DMS79 (cell line): ENCODE results near the gene PDLIM1.

Source experiments
- DNase-seq: peaks from one replicate; lab custom pipeline; 2025; lab: John Stamatoyannopoulos, UW

PDLIM1 gene, protein sequence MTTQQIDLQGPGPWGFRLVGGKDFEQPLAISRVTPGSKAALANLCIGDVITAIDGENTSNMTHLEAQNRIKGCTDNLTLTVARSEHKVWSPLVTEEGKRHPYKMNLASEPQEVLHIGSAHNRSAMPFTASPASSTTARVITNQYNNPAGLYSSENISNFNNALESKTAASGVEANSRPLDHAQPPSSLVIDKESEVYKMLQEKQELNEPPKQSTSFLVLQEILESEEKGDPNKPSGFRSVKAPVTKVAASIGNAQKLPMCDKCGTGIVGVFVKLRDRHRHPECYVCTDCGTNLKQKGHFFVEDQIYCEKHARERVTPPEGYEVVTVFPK

DNA sequence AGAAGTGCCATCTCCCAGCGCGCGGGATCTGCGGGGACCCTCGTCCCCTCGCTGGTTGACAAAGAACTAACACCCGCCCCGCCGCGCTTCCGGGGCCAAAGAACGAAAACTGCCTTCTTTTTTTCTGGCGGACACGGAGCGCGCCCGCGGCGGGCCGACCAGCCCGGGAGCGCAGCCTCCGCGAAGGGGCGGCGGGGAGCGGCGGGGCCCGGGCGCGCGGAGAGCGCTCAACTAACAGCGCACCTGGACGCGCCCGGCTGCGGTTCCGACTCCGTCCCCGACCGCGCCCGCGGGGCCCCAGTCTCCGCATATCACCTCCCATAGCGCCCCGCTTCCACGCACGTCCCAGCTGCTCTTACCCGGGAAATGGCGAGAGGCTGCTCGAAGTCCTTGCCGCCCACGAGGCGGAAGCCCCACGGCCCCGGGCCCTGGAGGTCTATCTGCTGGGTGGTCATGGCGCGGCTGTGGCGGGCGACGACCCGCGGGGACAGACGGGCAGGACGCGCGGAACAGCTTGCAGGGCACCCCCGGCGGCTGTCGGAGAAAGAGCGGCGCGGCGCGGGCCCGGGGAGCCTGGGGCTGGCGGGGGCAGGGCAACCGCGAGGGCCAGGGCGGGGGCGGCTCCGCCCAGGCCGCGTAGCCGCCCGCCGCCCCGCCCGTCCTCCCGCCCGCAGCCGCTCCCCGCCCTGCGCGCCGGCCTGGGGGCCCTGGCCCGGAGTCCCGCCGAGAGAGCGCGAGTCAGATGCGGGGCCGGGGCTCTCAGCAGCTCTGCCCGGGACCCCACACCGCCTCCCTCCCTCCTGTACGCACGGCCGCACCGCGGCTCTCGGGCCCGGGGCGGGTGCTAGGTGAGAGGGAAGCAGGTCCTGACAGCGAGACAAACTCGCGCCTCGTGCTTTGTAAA lies at the start of gene PDLIM1:
PDLIM1 (minus strand) TSS at position 543 of the 904 bp plus-strand sequence; CDS start at position 455, 88 bp downstream.
- no peak for DNase-seq

DNA sequence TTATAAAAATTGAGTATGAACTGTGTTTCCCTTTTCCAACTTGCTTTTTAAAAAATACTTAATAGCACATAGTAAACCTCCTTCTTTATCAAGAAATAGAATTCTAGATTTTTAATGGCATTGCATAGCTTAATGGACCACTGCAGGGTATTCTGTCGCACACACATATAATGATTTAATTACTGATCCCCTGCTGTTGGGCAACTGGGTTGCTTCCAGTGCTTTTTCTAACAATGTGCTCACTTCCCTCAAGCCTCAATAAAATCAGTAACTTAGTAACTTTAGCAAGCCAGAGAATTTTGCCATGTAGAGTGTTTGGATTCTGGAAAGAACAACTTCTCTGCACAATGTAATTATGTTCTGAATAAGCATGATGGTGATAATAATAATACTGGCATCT lies 49.1 kb upstream of the PDLIM1 start:
- DNase-seq, result no peak

DNA sequence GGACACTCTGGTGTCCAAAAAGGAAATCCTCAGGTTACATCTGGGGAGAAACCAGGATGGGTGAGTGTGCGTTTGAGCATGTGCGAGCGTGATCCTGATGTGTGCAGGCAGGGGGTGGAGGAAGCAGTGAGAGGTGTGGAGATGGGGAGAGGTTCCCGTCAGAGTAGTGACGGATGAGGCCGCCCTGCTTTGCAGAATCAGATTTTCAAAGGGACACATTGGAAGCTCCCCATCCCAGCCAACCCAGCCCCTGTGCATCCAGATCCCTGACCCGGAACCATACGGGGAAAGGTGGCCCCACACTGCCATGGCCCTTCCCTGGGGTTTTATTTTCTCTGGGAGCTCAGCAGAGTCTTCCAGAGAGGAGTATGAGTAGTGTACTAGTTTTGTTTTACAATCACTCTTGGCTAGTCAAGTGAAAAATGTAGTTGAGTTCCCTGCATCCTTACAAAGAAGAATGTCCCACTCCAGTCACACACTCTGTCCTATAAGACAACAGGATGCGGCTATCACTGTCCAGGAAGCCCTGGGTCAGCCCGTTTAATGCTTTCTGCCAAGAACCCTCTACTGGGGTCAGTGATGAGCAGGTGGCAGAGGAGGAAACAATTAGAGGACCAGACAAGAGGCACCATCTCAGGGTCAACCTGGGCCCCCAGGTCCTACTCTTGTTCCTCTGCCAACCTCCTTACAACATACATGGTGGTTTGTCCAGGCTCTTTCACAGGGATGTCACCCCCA lies 46.8 kb upstream of the PDLIM1 start:
- DNase-seq, result no peak

DNA sequence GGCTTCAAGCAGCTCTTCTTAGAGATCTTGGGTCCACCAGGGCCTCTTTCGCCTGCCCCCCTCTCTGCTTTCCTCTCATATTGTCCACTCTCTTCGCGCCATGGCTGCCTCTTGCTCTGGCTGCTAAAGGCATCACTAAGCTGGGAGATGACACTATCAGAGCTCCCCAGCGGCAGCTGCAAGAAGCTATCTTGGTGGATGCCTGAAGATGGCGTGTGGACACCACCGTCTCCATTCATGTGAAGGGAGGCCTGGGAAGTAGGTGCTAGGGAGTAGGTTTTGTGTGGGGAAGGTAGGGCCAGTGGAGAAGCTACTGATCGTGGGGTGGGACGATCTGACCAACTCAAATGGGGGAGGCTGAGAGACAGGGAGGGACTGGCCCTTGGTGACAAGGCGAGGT lies 45.9 kb upstream of the PDLIM1 start:
- DNase-seq, result no peak

- DNase-seq, result no peak
Observed at GRCh38 chr10:95335933-95336699, 45.3 kb upstream of the PDLIM1 start.

- DNase-seq, result no peak
Observed at GRCh38 chr10:95334805-95335144, 44.0 kb upstream of the PDLIM1 start.

DNA sequence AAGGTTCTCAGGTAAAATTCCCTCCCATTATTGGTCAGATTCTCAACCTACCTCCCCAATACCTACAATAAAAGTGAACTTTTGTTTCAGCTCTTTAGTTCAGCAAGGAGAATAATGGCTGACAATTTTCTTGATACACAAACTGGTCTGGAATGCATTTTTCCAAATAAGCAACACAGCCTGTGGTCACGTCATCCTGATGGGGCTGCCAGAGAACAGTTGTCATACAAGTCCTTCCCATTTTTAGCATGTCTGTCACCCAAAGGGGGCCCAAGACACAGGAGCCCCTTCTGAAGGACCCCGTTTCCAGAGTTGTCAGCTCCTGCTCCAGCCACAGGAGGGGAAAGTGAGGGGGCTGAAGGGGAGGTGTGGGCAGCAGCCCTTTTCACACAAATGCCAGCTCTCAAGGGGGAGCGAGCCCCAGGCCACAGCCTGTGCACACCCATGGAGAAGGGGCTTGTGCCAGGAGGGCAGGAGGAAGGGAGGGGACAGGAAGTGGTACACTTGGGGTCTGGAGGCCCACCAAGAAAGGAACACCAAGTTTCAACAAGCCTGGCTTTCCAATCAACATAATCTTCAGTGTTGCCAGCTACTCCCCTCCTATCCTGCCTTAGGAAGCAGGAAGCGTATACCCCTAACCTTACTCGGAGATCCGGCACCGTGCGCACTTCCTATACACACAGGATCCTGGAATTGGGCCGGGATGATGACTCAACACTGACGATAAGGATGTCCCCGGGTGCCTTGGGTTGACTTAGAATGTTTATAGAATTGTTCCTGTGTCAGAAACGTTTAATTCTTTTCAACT lies 43.4 kb upstream of the PDLIM1 start:
- DNase-seq, result no peak

DNA sequence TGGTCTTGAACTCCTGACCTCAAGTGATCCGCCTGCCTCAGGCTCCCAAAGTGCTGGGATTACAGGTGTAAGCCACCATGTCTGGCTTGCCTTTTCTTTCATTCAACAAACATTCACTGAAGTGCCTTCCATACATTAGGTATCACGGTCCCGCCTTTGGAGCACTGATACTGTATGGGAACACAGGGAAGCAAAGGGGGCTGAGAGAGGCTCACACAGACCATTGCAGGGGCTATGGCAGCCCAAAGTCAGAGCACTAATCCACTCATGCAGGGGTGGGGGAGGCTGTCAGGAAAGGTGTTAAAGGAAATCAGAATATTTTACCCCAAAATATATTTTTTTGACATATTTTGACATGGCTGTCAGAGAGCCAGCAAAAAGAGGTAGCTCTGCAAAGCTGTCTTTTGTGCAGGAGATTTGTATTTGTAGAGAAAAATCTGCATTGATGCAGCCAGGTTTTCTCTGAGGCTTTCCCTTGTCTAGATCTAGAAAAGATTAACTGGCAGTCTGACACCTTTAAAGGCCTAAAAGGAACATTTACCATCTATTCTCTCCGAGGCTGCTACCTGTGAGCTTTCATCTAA lies 42.0 kb upstream of the PDLIM1 start:
- DNase-seq, result no peak

GRCh38 chr10:95331596-95332130 lies 40.9 kb upstream of the PDLIM1 start:
- DNase-seq, result no peak

- no peak for DNase-seq
Observed at GRCh38 chr10:95330966-95331453, 40.2 kb upstream of the PDLIM1 start.

DNA sequence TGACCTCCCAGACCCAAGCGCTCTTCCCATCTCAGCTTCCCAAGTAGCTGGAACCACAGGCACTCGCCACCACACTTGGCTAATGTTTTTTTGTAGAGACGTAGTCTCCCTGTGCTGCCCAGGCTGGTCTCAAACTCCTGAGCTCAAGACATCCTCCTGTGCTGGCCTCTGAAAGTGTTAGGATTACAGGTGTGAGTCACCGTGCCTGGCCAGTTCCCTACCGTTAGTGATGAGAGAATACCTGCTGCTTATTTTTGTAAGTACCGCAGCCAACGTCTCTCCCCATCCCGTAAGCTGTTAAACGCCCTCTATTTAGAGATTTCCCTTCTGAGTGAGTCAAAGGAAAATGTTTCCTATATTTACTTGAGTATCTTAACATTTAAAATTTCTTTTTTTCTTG lies 38.5 kb upstream of the PDLIM1 start:
- no peak for DNase-seq

GRCh38 chr10:95328013-95328412 lies 37.2 kb upstream of the PDLIM1 start:
- no peak for DNase-seq

DNA sequence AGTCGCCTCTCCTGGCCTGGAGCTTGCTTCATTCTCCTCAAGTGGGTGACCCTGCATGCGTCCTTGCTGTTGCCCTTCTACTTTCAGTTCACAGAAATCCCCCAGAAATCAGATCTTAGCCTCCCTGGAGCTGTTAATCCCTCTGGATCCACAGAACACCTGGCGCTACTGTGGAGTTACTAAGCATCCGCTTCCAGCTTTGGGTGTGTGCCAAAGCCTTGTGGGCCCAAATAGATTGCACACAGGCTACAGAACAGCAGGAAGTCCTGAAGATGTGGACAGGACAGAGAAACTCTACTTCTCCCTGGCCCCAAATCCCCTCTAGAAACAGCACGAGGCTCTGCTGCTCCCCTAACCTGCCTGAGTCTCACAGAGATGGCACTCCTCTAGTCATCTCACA lies 36.6 kb upstream of the PDLIM1 start:
- peak; percentile 64 for DNase-seq

GRCh38 chr10:95326396-95326795 lies 35.6 kb upstream of the PDLIM1 start:
- no peak for DNase-seq

- no peak for DNase-seq
Observed at GRCh38 chr10:95325863-95326262, 35.1 kb upstream of the PDLIM1 start.

- no peak for DNase-seq
Observed at GRCh38 chr10:95324436-95325268, 33.8 kb upstream of the PDLIM1 start.

DNA sequence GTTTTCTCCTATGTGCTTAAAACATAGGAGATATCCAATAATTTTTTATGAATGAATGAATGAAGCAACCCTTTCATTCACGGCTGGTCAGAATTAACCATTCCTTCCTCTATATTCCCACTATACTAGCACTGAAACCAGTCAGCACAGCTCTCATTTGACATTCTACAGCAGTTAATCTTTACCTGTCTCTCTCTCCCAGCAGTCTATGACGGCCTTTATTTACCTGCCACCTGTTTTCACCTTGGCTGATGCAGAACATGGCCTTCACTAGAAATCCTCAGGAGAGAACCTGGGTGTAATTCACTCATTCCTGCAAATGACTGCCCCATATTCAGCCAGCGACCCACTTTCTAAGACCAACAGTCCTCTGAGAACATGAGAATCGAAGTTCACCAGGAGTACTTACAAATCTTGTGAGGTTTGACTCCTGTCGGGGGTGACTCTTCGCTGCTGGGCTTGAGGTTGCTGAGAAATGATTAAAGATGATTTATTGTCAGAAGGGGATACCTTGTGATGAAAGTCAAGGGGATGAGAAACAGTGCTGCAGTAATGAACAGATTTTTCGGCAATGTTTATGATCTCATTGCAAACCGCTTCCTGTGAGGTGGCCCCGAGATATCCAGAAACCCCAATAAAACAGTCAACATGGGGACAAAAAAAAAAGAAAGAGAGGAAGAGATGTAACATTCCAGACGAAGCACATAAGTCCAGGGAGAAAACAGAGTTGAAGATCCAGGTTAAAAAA lies 30.9 kb upstream of the PDLIM1 start:
- DNase-seq, result no peak

GRCh38 chr10:95319239-95319638 lies 28.4 kb upstream of the PDLIM1 start:
- peak; percentile 16 for DNase-seq

DNA sequence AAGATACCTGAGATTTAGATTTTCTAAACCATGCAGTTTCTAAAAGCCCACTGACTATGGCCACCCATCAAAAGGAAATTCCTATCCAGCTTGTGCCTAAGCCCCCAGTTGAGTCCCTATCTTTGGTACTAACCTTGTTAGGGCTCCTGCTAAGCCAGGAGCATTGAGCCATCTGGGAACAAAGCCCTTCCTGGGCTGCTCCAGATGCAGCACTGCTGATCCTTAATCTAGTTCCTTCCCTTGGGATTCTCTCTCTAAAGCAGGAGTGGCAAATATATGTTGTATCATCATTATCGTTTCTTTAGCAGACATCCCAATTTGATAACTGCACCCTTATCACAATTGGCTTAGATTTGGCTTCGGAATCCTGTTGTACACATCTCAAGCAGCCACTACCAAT lies 24.7 kb upstream of the PDLIM1 start:
- no peak for DNase-seq
